HG03097 (cell line): ENCODE results near the gene SLC38A8.

Source experiments
- ATAC-seq: cut with Tn5 transposase; IDR thresholded peaks from one replicate; pipeline ENCODE4 v1.9.1; 2021; ENCODE audit not compliant: unreplicated experiment, low FRiP score

Gene SLC38A8

GRCh38 chr16:83973077-83973476 lies 69.5 kb downstream of the SLC38A8 start:
- ATAC-seq = no peak

- ATAC-seq = no peak
Observed at GRCh38 chr16:83972256-83973008, 70.2 kb downstream of the SLC38A8 start.

- no peak for ATAC-seq
Observed at GRCh38 chr16:83971165-83972130, 71.1 kb downstream of the SLC38A8 start.

GRCh38 chr16:83970430-83970815 lies 72.2 kb downstream of the SLC38A8 start:
- ATAC-seq = no peak

- ATAC-seq = no peak
Observed at GRCh38 chr16:83969771-83970429, 72.7 kb downstream of the SLC38A8 start.

- ATAC-seq = no peak
Observed at GRCh38 chr16:83968891-83969649, 73.5 kb downstream of the SLC38A8 start.

GRCh38 chr16:83968306-83968851 lies 74.2 kb downstream of the SLC38A8 start:
- no peak for ATAC-seq

- ATAC-seq = no peak
Observed at GRCh38 chr16:83967838-83968305, 74.7 kb downstream of the SLC38A8 start, which contains the start of gene NECAB2. Gene NECAB2, plus strand, starts transcription at chr16:83968244. Its CDS starts 405 bp downstream, at chr16:83968649.

- ATAC-seq = no peak
Observed at GRCh38 chr16:83967091-83967490, 75.5 kb downstream of the SLC38A8 start.

GRCh38 chr16:83966153-83966696 lies 76.4 kb downstream of the SLC38A8 start:
- no peak for ATAC-seq

- no peak for ATAC-seq
Observed at GRCh38 chr16:83965444-83966152, 77.0 kb downstream of the SLC38A8 start.

- no peak for ATAC-seq
Observed at GRCh38 chr16:83964684-83965443, 77.7 kb downstream of the SLC38A8 start.

GRCh38 chr16:83963277-83964119 lies 79.1 kb downstream of the SLC38A8 start:
- no peak for ATAC-seq

- no peak for ATAC-seq
Observed at GRCh38 chr16:83961591-83961990, 81.0 kb downstream of the SLC38A8 start.

GRCh38 chr16:83960521-83961249 lies 81.9 kb downstream of the SLC38A8 start:
- ATAC-seq = no peak
